Mesothelial cell of epicardium (in vitro differentiated cells): ENCODE results near the gene CEACAM5. TPM values are rescaled to one million over a fixed set of nuclear protein-coding genes. Genes with fewer than 3 reads are reported as not detected.

Experiments
- DNase-seq, 2 experiments: peaks; one replicate each; pipeline ENCODE4 v3.0.0; 2021; ENCODE audit warnings: low spot score in 2 of 2; ENCODE audit not compliant: unreplicated experiment in 2 of 2
- H3K27ac Mint-ChIP-seq: 2 replicates; pipeline ENCODE4 v1.8.0; 2021; ENCODE audit warnings: mixed read lengths
- H3K27me3 Mint-ChIP-seq: 2 replicates; pipeline ENCODE4 v1.8.0; 2021; ENCODE audit warnings: low read depth, mixed read lengths
- H3K36me3 Mint-ChIP-seq: 2 replicates; pipeline ENCODE4 v1.8.0; 2021; ENCODE audit warnings: mixed read lengths
- H3K4me1 Mint-ChIP-seq: 2 replicates; pipeline ENCODE4 v1.8.0; 2021; ENCODE audit warnings: mixed read lengths
- H3K4me3 Mint-ChIP-seq: 2 replicates; pipeline ENCODE4 v1.8.0; 2021; ENCODE audit warnings: mild to moderate bottlenecking, moderate library complexity, mixed read lengths
- H3K9me3 Mint-ChIP-seq: 2 replicates; pipeline ENCODE4 v1.8.0; 2021; ENCODE audit warnings: mixed read lengths
- total RNA-seq: library from RNA; stranded (reverse); gene quantifications from 3 replicates; pipeline ENCODE4 v1.2.1, GENCODE V29; 2021
- TF ChIP-seq, protein P1 (sequence below): fragments of 200-600 bp; sonication (generic); IDR thresholded peaks from one replicate; pipeline ENCODE4 v1.5.0; 2021; ENCODE audit warnings: antibody characterized with exemption; ENCODE audit not compliant: unreplicated experiment

Gene CEACAM5
- total RNA-seq, 1 donor from 2014 or later = not detected

DNA sequence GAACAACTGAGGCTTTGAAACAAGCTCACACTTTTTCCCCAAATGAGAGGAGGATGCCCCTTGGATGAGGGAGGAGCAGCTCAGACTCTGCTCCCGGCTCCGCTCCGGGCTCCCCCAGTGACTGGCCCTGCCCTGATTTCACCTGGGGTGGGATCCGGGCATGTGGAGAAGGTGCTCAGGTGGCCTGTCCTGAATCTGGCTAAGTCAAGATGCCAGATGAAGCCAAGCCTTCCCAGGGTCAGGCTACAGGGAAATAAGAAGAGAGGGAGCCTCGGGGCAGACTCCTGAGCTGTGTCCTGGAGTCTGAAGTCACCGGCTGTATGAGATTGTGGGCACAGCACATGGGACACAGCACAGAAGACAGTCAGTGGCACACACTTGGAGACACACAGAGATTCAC lies 10.3 kb downstream of the CEACAM5 start:
- no peak for DNase-seq
- H3K4me1 Mint-ChIP-seq = no peaks in the 10 kb centered on the region
- H3K27ac Mint-ChIP-seq = no peak overlapping the region
- peaks cover 50% of the 10 kb centered on the region for H3K9me3 Mint-ChIP-seq
- peaks cover 5% of the 10 kb centered on the region for H3K36me3 Mint-ChIP-seq
- no peak overlapping the region for H3K4me3 Mint-ChIP-seq
- H3K27me3 Mint-ChIP-seq = no peaks in the 10 kb centered on the region
- TF ChIP-seq, protein P1, sequence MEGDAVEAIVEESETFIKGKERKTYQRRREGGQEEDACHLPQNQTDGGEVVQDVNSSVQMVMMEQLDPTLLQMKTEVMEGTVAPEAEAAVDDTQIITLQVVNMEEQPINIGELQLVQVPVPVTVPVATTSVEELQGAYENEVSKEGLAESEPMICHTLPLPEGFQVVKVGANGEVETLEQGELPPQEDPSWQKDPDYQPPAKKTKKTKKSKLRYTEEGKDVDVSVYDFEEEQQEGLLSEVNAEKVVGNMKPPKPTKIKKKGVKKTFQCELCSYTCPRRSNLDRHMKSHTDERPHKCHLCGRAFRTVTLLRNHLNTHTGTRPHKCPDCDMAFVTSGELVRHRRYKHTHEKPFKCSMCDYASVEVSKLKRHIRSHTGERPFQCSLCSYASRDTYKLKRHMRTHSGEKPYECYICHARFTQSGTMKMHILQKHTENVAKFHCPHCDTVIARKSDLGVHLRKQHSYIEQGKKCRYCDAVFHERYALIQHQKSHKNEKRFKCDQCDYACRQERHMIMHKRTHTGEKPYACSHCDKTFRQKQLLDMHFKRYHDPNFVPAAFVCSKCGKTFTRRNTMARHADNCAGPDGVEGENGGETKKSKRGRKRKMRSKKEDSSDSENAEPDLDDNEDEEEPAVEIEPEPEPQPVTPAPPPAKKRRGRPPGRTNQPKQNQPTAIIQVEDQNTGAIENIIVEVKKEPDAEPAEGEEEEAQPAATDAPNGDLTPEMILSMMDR = no peak

DNA sequence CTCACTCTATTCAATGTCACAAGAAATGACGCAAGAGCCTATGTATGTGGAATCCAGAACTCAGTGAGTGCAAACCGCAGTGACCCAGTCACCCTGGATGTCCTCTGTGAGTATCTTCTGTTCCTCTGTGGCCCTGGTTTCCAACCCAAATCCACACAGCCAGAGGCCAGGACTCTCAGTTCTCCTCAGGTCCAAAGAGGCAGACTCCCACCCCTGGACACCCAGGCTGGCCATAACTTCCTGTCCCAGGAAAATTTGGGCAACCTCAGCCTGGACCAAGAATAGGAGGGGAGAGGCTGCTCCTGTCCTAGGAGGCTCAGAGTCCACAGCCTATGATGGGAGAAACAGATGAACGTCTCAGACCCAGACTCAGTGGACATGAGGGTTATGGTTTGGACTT lies 11.7 kb downstream of the CEACAM5 start:
- TF ChIP-seq, protein P1 = no peak
- Mint-ChIP-seq H3K27me3 (no peaks in the 10 kb centered on the region), H3K4me3 (no peak overlapping the region), H3K4me1 (no peaks in the 10 kb centered on the region), H3K27ac (no peak overlapping the region), H3K9me3 (peaks cover 57% of the 10 kb centered on the region), H3K36me3 (peaks cover 5% of the 10 kb centered on the region)
- no peak for DNase-seq

DNA sequence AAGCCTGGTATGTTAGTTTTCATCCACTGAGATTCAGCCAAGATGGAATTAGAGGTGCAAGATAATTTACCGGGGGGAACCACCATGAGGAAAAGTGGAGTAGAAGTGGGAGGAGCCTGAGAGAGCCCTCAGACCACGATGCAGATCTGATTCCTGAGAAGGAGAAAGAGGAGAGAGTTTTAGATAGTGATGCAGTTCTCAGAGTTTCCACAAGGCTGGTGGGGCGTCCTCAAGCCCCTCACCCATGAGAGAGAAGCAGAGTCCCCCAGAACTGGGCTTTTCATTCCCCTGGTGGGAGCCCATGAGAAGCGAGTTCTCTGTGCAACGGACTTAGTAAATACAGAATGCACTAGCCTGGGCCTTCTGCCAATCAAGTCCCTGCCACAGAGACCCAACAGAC lies 18.1 kb downstream of the CEACAM5 start:
- TF ChIP-seq, protein P1 = no peak
- Mint-ChIP-seq H3K4me1 (no peaks in the 10 kb centered on the region), H3K4me3 (no peak overlapping the region), H3K27me3 (no peaks in the 10 kb centered on the region), H3K27ac (no peak overlapping the region), H3K36me3 (peaks cover 5% of the 10 kb centered on the region), H3K9me3 (peaks cover 63% of the 10 kb centered on the region)
- no peak for DNase-seq

DNA sequence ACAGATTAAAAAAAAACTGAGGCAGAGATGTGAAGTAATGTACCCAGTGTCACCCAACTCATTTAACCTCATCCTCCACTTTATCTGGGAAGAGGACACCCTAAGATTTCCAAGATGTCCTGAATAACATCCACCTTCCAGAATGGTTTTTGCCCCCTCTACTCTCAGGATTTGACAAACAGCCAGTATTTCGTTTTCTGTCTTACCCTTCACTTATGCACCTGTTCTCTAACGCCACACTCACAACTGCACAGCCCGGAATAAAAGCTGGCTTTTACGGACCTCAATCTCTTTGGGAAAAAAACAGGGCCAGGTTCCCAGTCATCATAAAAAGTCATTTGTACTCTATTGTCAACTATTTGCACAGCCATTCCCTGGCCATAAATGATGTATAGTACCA lies 25.7 kb downstream of the CEACAM5 start:
- no peak for DNase-seq
- Mint-ChIP-seq H3K27me3 (no peaks in the 10 kb centered on the region), H3K4me1 (no peaks in the 10 kb centered on the region), H3K27ac (no peak overlapping the region), H3K36me3 (peaks cover 2% of the 10 kb centered on the region), H3K9me3 (peaks cover 68% of the 10 kb centered on the region), H3K4me3 (no peak overlapping the region)
- TF ChIP-seq, protein P1 = no peak

DNA sequence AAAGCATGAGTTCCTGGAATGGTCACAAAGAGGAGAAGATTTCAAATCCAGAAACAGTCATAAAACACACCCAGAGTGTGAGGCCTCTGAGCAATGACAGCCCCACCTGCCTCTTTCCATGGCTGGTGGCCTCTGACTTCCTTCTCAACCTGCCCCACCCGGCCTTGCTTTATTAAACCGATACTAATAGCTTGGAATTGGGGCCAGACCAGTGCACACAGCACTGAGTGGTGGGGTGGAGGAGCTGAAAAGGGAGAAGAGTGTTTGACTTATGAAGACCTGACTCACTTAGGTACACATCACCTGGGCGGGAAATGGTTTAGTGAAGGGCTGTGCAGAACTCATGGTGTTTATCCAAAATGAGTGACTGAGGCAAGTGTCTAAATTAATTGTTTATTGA lies 26.2 kb downstream of the CEACAM5 start:
- H3K36me3 Mint-ChIP-seq = peaks cover 2% of the 10 kb centered on the region
- no peak overlapping the region for H3K4me3 Mint-ChIP-seq
- DNase-seq = no peak
- H3K9me3 Mint-ChIP-seq = peaks cover 68% of the 10 kb centered on the region
- H3K4me1 Mint-ChIP-seq = no peaks in the 10 kb centered on the region
- H3K27ac Mint-ChIP-seq = no peak overlapping the region
- H3K27me3 Mint-ChIP-seq = no peaks in the 10 kb centered on the region
- TF ChIP-seq, protein P1 = no peak

DNA sequence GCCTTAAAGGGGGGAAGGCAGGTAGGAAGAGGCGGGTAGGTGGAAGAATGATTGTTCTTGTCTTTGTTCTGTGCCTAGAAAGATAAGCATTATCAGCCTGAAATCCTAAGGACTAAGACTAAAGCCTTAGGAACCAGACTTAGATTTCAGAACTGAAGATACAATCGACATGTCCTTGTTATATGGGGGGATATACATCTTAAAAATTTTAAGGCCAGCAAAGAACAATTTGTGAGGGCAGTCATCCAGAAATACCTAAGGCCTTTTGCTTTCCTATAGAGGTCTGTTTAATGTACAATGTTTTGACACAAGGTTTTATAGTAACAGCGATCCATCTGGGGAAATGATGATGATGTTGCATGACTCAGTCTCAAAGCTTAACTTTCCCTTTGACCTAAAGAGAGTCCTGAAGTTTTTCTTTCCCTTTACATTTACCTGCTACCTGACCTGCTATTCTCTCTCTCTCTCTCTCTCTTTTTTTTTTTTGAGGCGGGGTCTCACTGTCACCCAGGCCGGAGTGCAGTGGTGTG lies 26.7 kb downstream of the CEACAM5 start:
- no peak for DNase-seq
- H3K4me3 Mint-ChIP-seq = no peak overlapping the region
- TF ChIP-seq, protein P1 = no peak
- H3K27ac Mint-ChIP-seq = no peak overlapping the region
- peaks cover 2% of the 10 kb centered on the region for H3K36me3 Mint-ChIP-seq
- no peaks in the 10 kb centered on the region for H3K27me3 Mint-ChIP-seq
- H3K9me3 Mint-ChIP-seq = peaks cover 72% of the 10 kb centered on the region
- no peaks in the 10 kb centered on the region for H3K4me1 Mint-ChIP-seq
